Lower leg skin (tissue), 3 donors: ENCODE data around the gene TFEB.

Source experiments
- POLR2A ChIP-seq, 2 donors: fragments of 450-650 bp; IDR thresholded peaks; one replicate each; pipeline ENCODE4 v1.6.1; 2016 to 2017; ENCODE audit warnings: antibody characterized with exemption in 2 of 2, mild to moderate bottlenecking in 1 of 2, moderate library complexity in 1 of 2
- TF ChIP-seq, protein P1 (sequence below), 3 donors: fragments of 450-650 bp; IDR thresholded peaks; one replicate each; pipeline ENCODE4 v1.5.1; 2016; ENCODE audit warnings: antibody characterized with exemption in 3 of 3, mild to moderate bottlenecking in 3 of 3, moderate library complexity in 2 of 3

GRCh38 chr6:41723530-41724227, 11.7 kb downstream of the TFEB start:
- TF ChIP-seq POLR2A (IDR thresholded peaks at IDR 0.05): no peak
- TF ChIP-seq, protein P1, sequence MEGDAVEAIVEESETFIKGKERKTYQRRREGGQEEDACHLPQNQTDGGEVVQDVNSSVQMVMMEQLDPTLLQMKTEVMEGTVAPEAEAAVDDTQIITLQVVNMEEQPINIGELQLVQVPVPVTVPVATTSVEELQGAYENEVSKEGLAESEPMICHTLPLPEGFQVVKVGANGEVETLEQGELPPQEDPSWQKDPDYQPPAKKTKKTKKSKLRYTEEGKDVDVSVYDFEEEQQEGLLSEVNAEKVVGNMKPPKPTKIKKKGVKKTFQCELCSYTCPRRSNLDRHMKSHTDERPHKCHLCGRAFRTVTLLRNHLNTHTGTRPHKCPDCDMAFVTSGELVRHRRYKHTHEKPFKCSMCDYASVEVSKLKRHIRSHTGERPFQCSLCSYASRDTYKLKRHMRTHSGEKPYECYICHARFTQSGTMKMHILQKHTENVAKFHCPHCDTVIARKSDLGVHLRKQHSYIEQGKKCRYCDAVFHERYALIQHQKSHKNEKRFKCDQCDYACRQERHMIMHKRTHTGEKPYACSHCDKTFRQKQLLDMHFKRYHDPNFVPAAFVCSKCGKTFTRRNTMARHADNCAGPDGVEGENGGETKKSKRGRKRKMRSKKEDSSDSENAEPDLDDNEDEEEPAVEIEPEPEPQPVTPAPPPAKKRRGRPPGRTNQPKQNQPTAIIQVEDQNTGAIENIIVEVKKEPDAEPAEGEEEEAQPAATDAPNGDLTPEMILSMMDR (IDR thresholded peaks at IDR 0.05): no peak
